ENCODE data around the gene PAFAH1B2.
"Not testable (repeated sequence)": the region's sequence is repeated elsewhere in the genome, so short reads cannot be mapped to it uniquely, and the experiment has no call there.

The PAFAH1B2 gene

GRCh38 chr11:117176186-117176585 lies 32.1 kb downstream of the PAFAH1B2 start:
- no peak for DNase-seq

GRCh38 chr11:117177534-117178209 lies 33.6 kb downstream of the PAFAH1B2 start:
- DNase-seq, result no peak

GRCh38 chr11:117178210-117179034 lies 34.3 kb downstream of the PAFAH1B2 start, which contains the start of gene SIDT2:
Gene SIDT2 (plus strand): TSS chr11:117178743. CDS start chr11:117179264, 521 bp downstream.
- peak; percentile 87 for DNase-seq

- no peak for DNase-seq
Measured at GRCh38 chr11:117179048-117179999, 35.2 kb downstream of the PAFAH1B2 start.

GRCh38 chr11:117180020-117180419 lies 35.9 kb downstream of the PAFAH1B2 start:
- DNase-seq, result no peak

GRCh38 chr11:117180661-117181585 lies 36.8 kb downstream of the PAFAH1B2 start:
- DNase-seq, result peak; percentile 36

- DNase-seq, result no peak
Measured at GRCh38 chr11:117181586-117182550, 37.8 kb downstream of the PAFAH1B2 start.

- no peak for DNase-seq
Measured at GRCh38 chr11:117182551-117182935, 38.5 kb downstream of the PAFAH1B2 start.

- DNase-seq, result not testable (repeated sequence)
Measured at GRCh38 chr11:117183178-117183577, 39.1 kb downstream of the PAFAH1B2 start.

- DNase-seq, result no peak
Measured at GRCh38 chr11:117183724-117184349, 39.8 kb downstream of the PAFAH1B2 start.

GRCh38 chr11:117185736-117186430 lies 41.8 kb downstream of the PAFAH1B2 start:
- no peak for DNase-seq

GRCh38 chr11:117186431-117186761 lies 42.3 kb downstream of the PAFAH1B2 start:
- no peak for DNase-seq

- DNase-seq, result no peak
Measured at GRCh38 chr11:117187007-117187406, 42.9 kb downstream of the PAFAH1B2 start.

- no peak for DNase-seq
Measured at GRCh38 chr11:117187428-117187798, 43.3 kb downstream of the PAFAH1B2 start.

GRCh38 chr11:117187799-117188481 lies 43.9 kb downstream of the PAFAH1B2 start:
- DNase-seq, result no peak

GRCh38 chr11:117188620-117189081 lies 44.6 kb downstream of the PAFAH1B2 start:
- no peak for DNase-seq

GRCh38 chr11:117189191-117189940 lies 45.3 kb downstream of the PAFAH1B2 start:
- DNase-seq, result no peak

GRCh38 chr11:117189941-117190544 lies 46.0 kb downstream of the PAFAH1B2 start:
- no peak for DNase-seq

Measured in NCI-H2029 (cell line).